ENCODE data around the gene GFOD1.

GRCh38 chr6:13373488-13373886, 113.9 kb downstream of the GFOD1 start:
- TF ChIP-seq EZH2 (IDR thresholded peaks at IDR 0.05; ENCODE audit: low read length, missing control alignments): no peak
- TF ChIP-seq CTCF (conservative IDR thresholded peaks at IDR 0.05 in 1 of 2, IDR thresholded peaks at IDR 0.05 in 1 of 2; ENCODE audit: low read depth in 1 of 2, low read length in 2 of 2): no peak

All from fibroblast of lung (primary cell).